ENCODE results near the gene ADARB1.

ADARB1 gene

GRCh38 chr21:45034556-45035476 is 39.6 kb upstream of the ADARB1 start:
- no peak; the same call in 2 of the 3 replicates for ATAC-seq
- TF ChIP-seq BACH2 (CRISPR knock-in tag; IDR thresholded peaks at IDR 0.05; ENCODE audit: borderline replicate concordance) (no peak), ZFP3 (CRISPR knock-in tag; IDR thresholded peaks at IDR 0.05) (no peak), PPARA (CRISPR knock-in tag; IDR thresholded peaks at IDR 0.05; ENCODE audit: borderline replicate concordance) (no peak), ZNF565 (CRISPR knock-in tag; conservative IDR thresholded peaks at IDR 0.05; ENCODE audit: low read depth) (no peak), POU6F1 (CRISPR knock-in tag; IDR thresholded peaks at IDR 0.05; ENCODE audit: borderline replicate concordance, low read depth) (no peak), SNAI2 (CRISPR knock-in tag; IDR thresholded peaks at IDR 0.05) (no peak), CSDC2 (CRISPR knock-in tag; IDR thresholded peaks at IDR 0.05) (no peak)
- TF ChIP-seq, protein P1, sequence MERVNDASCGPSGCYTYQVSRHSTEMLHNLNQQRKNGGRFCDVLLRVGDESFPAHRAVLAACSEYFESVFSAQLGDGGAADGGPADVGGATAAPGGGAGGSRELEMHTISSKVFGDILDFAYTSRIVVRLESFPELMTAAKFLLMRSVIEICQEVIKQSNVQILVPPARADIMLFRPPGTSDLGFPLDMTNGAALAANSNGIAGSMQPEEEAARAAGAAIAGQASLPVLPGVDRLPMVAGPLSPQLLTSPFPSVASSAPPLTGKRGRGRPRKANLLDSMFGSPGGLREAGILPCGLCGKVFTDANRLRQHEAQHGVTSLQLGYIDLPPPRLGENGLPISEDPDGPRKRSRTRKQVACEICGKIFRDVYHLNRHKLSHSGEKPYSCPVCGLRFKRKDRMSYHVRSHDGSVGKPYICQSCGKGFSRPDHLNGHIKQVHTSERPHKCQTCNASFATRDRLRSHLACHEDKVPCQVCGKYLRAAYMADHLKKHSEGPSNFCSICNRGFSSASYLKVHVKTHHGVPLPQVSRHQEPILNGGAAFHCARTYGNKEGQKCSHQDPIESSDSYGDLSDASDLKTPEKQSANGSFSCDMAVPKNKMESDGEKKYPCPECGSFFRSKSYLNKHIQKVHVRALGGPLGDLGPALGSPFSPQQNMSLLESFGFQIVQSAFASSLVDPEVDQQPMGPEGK (CRISPR knock-in tag; IDR thresholded peaks at IDR 0.05; ENCODE audit: borderline replicate concordance), result no peak
- TF ChIP-seq, protein P2, sequence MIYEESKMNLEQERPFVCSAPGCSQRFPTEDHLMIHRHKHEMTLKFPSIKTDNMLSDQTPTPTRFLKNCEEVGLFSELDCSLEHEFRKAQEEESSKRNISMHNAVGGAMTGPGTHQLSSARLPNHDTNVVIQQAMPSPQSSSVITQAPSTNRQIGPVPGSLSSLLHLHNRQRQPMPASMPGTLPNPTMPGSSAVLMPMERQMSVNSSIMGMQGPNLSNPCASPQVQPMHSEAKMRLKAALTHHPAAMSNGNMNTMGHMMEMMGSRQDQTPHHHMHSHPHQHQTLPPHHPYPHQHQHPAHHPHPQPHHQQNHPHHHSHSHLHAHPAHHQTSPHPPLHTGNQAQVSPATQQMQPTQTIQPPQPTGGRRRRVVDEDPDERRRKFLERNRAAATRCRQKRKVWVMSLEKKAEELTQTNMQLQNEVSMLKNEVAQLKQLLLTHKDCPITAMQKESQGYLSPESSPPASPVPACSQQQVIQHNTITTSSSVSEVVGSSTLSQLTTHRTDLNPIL (CRISPR knock-in tag; IDR thresholded peaks at IDR 0.05; ENCODE audit: low read depth), result no peak
- TF ChIP-seq, protein P3, sequence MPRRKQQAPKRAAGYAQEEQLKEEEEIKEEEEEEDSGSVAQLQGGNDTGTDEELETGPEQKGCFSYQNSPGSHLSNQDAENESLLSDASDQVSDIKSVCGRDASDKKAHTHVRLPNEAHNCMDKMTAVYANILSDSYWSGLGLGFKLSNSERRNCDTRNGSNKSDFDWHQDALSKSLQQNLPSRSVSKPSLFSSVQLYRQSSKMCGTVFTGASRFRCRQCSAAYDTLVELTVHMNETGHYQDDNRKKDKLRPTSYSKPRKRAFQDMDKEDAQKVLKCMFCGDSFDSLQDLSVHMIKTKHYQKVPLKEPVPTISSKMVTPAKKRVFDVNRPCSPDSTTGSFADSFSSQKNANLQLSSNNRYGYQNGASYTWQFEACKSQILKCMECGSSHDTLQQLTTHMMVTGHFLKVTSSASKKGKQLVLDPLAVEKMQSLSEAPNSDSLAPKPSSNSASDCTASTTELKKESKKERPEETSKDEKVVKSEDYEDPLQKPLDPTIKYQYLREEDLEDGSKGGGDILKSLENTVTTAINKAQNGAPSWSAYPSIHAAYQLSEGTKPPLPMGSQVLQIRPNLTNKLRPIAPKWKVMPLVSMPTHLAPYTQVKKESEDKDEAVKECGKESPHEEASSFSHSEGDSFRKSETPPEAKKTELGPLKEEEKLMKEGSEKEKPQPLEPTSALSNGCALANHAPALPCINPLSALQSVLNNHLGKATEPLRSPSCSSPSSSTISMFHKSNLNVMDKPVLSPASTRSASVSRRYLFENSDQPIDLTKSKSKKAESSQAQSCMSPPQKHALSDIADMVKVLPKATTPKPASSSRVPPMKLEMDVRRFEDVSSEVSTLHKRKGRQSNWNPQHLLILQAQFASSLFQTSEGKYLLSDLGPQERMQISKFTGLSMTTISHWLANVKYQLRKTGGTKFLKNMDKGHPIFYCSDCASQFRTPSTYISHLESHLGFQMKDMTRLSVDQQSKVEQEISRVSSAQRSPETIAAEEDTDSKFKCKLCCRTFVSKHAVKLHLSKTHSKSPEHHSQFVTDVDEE (CRISPR knock-in tag; IDR thresholded peaks at IDR 0.05), result no peak

- ATAC-seq, result no peak
- no peak for TF ChIP-seq OSR1 (CRISPR knock-in tag; IDR thresholded peaks at IDR 0.05)
- TF ChIP-seq ZC3H10 (CRISPR knock-in tag; IDR thresholded peaks at IDR 0.05), result no peak
- TF ChIP-seq CSDC2 (CRISPR knock-in tag; IDR thresholded peaks at IDR 0.05), result no peak
- no peak for TF ChIP-seq ZFP3 (CRISPR knock-in tag; IDR thresholded peaks at IDR 0.05)
- TF ChIP-seq, protein P2 (CRISPR knock-in tag; IDR thresholded peaks at IDR 0.05; ENCODE audit: low read depth), result no peak
- no peak for TF ChIP-seq ZNF70 (CRISPR knock-in tag; IDR thresholded peaks at IDR 0.05)
- TF ChIP-seq BACH2 (CRISPR knock-in tag; IDR thresholded peaks at IDR 0.05; ENCODE audit: borderline replicate concordance), result no peak
These were observed 38.9 kb upstream of the ADARB1 start for GRCh38 chr21:45035477-45035848.

DNA sequence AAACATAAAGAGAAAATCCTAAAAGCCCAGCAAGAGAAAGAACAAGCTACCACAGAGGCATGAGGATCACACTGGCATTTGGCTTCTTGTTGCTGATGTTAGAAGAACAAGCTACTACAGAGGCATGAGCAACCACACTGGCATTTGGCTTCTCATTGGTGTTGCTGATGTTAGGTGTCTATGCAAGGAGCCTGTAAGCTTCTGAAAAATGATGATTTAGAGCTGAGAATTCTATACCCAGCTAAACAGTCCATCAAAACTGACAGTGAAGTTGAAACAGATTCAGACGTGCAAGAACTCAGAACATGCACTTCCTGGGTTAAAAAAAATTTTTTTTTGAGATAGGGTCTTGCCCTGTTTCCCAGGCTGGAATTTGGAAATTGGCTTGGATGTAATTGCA is 37.8 kb upstream of the ADARB1 start:
- ATAC-seq, result no peak
- TF ChIP-seq POU6F1 (CRISPR knock-in tag; IDR thresholded peaks at IDR 0.05; ENCODE audit: borderline replicate concordance, low read depth) (no peak), ZC3H10 (CRISPR knock-in tag; IDR thresholded peaks at IDR 0.05) (no peak)
- TF ChIP-seq, protein P4, sequence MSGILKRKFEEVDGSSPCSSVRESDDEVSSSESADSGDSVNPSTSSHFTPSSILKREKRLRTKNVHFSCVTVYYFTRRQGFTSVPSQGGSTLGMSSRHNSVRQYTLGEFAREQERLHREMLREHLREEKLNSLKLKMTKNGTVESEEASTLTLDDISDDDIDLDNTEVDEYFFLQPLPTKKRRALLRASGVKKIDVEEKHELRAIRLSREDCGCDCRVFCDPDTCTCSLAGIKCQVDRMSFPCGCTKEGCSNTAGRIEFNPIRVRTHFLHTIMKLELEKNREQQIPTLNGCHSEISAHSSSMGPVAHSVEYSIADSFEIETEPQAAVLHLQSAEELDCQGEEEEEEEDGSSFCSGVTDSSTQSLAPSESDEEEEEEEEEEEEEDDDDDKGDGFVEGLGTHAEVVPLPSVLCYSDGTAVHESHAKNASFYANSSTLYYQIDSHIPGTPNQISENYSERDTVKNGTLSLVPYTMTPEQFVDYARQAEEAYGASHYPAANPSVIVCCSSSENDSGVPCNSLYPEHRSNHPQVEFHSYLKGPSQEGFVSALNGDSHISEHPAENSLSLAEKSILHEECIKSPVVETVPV (CRISPR knock-in tag; IDR thresholded peaks at IDR 0.05), result no peak
